Activated CD8-positive, alpha-beta memory T cell treated with anti-CD3 and anti-CD28 coated beads for 24 hours (primary cell): ENCODE measurements around the gene KCNK4.

Experiments used
- DNase-seq: peaks from one replicate; pipeline ENCODE4 v3.0.0-alpha.2; 2020

Gene KCNK4

GRCh38 chr11:64331569-64332371, 40.7 kb downstream of the KCNK4 start:
- peak; percentile 89 for DNase-seq

GRCh38 chr11:64333556-64333955, 42.5 kb downstream of the KCNK4 start:
- DNase-seq = no peak

- no peak for DNase-seq
Measured at GRCh38 chr11:64334764-64335735, 43.9 kb downstream of the KCNK4 start.

GRCh38 chr11:64337538-64338249, 46.6 kb downstream of the KCNK4 start:
- no peak for DNase-seq

- no peak for DNase-seq
Measured at GRCh38 chr11:64338716-64339115, 47.6 kb downstream of the KCNK4 start.

- DNase-seq = no peak
Measured at GRCh38 chr11:64339286-64339685, 48.2 kb downstream of the KCNK4 start.

GRCh38 chr11:64339754-64340408, 48.8 kb downstream of the KCNK4 start, which contains the start of gene CCDC88B:
Gene CCDC88B, plus strand, starts transcription at chr11:64340204. Its CDS starts 63 bp downstream, at chr11:64340267.
- DNase-seq = peak; percentile 92

- peak; percentile 95 for DNase-seq
Measured at GRCh38 chr11:64340671-64341335, 49.7 kb downstream of the KCNK4 start.

GRCh38 chr11:64341429-64341828, 50.3 kb downstream of the KCNK4 start:
- no peak for DNase-seq

GRCh38 chr11:64341851-64342791, 51.0 kb downstream of the KCNK4 start:
- peak; percentile 97 for DNase-seq

- DNase-seq = no peak
Measured at GRCh38 chr11:64342869-64343745, 52.0 kb downstream of the KCNK4 start.

- DNase-seq = no peak
Measured at GRCh38 chr11:64343767-64344559, 52.9 kb downstream of the KCNK4 start.

- no peak for DNase-seq
Measured at GRCh38 chr11:64344787-64345186, 53.7 kb downstream of the KCNK4 start.

GRCh38 chr11:64347193-64347867, 56.2 kb downstream of the KCNK4 start:
- DNase-seq = no peak

GRCh38 chr11:64348383-64349024, 57.4 kb downstream of the KCNK4 start:
- DNase-seq = no peak

GRCh38 chr11:64349025-64349387, 57.9 kb downstream of the KCNK4 start:
- DNase-seq = no peak

- DNase-seq = no peak
Measured at GRCh38 chr11:64349404-64349803, 58.3 kb downstream of the KCNK4 start.
